Mucosa of gallbladder (tissue), 1 donor: Measurements from ENCODE around the gene WASHC3. TPM values are rescaled to one million over a fixed set of nuclear protein-coding genes. Genes with fewer than 3 reads are reported as not detected.

ENCODE experiments used
- DNase-seq: peaks from one replicate; pipeline ENCODE4 v3.0.0-alpha.2; 2020; ENCODE audit warnings: low spot score
- total RNA-seq: library from RNA; stranded (reverse); gene quantifications from one replicate; pipeline ENCODE4 v1.2.1, GENCODE V29; 2021
- donor health status: DM: no; HTN: no; CAD: no.

WASHC3 gene
- total RNA-seq, 1 donor from 2014 or later = 32.0 TPM

DNA sequence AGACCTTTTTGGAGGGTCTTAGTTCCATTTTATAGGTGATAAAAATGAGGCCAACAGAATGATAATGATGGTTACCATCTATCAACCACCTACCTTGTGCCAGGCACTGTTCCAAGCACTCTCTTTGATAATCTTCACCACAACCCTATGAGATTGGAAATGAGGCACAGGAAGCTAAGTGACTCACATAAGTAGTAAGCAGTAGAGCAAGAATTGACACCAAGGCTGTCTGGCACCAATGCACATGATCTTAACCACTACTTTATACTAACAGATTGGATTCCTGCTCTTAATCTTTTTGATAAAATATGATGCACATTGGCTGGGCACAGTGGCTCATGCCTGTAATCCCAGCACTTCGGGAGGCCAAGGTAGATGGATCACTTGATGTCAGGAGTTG, 93.0 kb downstream of the WASHC3 start:
- no peak for DNase-seq

DNA sequence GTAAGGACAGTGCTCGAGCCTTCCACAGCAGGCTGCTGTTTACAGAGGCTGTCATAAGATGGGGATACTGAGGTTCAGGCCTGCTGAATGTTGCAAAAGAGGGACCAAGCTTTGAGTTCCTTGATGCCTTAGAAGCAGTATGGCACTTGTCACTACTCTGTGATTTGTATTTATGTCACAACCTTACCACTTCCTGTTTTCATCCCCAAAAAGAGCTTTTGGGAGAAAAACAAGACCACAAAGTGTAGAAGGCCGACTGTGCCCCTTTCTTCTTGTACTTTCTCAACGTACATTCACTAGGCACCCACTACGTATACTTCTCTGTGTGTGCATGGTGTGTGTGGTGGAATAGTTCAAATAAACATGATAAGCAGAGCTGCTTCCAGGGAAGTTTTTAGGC, 94.3 kb downstream of the WASHC3 start:
- DNase-seq = no peak

DNA sequence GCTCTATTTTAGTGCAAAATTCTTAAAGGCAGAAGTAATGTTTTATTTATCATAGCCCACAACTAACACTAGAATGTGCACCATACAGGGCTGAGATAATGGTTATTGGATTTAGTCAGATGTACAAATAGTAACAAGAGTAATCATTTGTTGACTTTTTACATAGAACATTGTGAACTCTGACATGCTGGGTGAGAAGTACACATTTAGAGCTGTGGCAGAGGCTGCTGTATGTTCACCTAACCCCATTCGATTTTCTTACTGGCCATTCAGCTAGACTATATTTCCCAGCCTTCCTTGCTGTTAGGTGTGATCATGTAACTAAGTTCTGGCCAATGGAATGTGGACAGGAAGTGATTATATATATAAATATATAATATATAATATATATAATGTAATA, 95.3 kb downstream of the WASHC3 start:
- DNase-seq = no peak

DNA sequence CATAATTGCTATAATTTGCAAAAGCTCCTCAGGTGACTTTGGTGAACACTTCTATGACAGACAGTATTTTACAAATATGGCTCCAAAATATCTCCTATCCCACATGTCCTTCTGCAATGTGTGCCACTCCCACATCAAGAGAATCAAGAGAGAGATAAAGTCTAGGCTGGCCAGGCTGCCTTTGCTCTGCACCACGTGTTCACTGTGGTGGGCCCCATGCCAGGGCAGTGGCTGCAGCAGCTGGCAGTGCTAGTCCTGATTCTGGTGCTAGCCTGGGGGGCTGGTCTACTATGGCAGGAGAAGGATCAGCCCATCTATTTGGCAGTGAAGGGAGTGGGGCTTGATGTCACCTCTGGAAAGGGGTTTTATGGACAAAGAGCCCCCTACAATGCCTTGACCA, 98.1 kb downstream of the WASHC3 start:
- no peak for DNase-seq

Other genes starting within 250 kb of the WASHC3 start
- gene GNPTAB, start 231.0 kb downstream of the WASHC3 start, total RNA-seq = 42.0 TPM
- 19.2 TPM for gene DRAM1, start 184.4 kb downstream of the WASHC3 start, total RNA-seq
- 13.6 TPM for gene NUP37, start 58.1 kb upstream of the WASHC3 start, total RNA-seq
- gene PARPBP, start 58.2 kb upstream of the WASHC3 start, total RNA-seq = 1.2 TPM
- gene PMCH, start 135.8 kb upstream of the WASHC3 start, total RNA-seq = not detected